Measurements from ENCODE around the gene SGMS1. TPM values are rescaled to one million over a fixed set of nuclear protein-coding genes. Genes with fewer than 3 reads are reported as not detected.

Gene SGMS1
- polyA plus RNA-seq, 1 donor from 2014 or later, result 8.0 TPM

DNA sequence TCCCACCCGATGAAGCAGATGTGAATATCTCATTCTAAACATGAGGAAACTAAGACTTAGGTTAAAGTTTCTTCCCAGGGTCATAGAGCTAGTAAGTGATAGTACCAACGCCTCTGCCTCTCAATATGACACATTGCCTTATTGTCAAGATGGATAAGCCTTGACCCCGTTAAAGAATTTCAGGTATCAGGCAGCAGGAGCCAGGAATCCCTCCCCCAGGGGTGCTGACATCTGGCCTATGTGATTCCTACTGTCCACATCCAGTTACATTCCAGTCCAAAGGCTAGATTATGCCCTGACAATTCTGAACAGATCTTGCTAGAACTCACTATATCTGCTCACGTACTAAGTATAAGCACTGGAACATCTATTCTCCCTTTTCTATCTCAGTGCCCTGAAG lies 314.4 kb downstream of the SGMS1 start:
- no peak overlapping the region for H3K4me2 ChIP-seq (ENCODE audit: low read length)
- H3K4me3 ChIP-seq (ENCODE audit: low read length), result no peak overlapping the region
- TF ChIP-seq POLR2AphosphoS5 (IDR thresholded peaks at IDR 0.05) (no peak), CTCF (IDR thresholded peaks at IDR 0.05; ENCODE audit: poor library complexity, severe bottlenecking) (no peak), EZH2 (IDR thresholded peaks at IDR 0.05; ENCODE audit: borderline replicate concordance, insufficient read depth, low read length, poor library complexity, severe bottlenecking) (no peak), RAD21 (conservative IDR thresholded peaks at IDR 0.05) (no peak), EP300 (conservative IDR thresholded peaks at IDR 0.05; ENCODE audit: poor library complexity, severe bottlenecking) (no peak), MXI1 (conservative IDR thresholded peaks at IDR 0.05; ENCODE audit: poor library complexity, severe bottlenecking) (no peak), TAF1 (IDR thresholded peaks at IDR 0.05; ENCODE audit: low read depth) (no peak), SMC3 (conservative IDR thresholded peaks at IDR 0.05; ENCODE audit: poor library complexity) (no peak)
- TF ChIP-seq, protein P1, sequence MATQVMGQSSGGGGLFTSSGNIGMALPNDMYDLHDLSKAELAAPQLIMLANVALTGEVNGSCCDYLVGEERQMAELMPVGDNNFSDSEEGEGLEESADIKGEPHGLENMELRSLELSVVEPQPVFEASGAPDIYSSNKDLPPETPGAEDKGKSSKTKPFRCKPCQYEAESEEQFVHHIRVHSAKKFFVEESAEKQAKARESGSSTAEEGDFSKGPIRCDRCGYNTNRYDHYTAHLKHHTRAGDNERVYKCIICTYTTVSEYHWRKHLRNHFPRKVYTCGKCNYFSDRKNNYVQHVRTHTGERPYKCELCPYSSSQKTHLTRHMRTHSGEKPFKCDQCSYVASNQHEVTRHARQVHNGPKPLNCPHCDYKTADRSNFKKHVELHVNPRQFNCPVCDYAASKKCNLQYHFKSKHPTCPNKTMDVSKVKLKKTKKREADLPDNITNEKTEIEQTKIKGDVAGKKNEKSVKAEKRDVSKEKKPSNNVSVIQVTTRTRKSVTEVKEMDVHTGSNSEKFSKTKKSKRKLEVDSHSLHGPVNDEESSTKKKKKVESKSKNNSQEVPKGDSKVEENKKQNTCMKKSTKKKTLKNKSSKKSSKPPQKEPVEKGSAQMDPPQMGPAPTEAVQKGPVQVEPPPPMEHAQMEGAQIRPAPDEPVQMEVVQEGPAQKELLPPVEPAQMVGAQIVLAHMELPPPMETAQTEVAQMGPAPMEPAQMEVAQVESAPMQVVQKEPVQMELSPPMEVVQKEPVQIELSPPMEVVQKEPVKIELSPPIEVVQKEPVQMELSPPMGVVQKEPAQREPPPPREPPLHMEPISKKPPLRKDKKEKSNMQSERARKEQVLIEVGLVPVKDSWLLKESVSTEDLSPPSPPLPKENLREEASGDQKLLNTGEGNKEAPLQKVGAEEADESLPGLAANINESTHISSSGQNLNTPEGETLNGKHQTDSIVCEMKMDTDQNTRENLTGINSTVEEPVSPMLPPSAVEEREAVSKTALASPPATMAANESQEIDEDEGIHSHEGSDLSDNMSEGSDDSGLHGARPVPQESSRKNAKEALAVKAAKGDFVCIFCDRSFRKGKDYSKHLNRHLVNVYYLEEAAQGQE (IDR thresholded peaks at IDR 0.05; ENCODE audit: borderline replicate concordance), result no peak
- no peaks in the 10 kb centered on the region for H3K9me3 ChIP-seq (ENCODE audit: low read length)
- no peak overlapping the region for H3K27ac ChIP-seq (ENCODE audit: low read length)
- H3K27me3 ChIP-seq (ENCODE audit: insufficient read depth, low read depth, low read length), result no peaks in the 10 kb centered on the region
- no peaks in the 10 kb centered on the region for H3K79me2 ChIP-seq (replicated peaks; ENCODE audit: insufficient read depth, low read length)
- H3K9ac ChIP-seq (ENCODE audit: low read length), result no peak overlapping the region
- no peaks in the 10 kb centered on the region for H3K9me2 ChIP-seq (ENCODE audit: insufficient read depth, low read length)
- H3F3A ChIP-seq (ENCODE audit: insufficient read depth, low read length, poor library complexity, severe bottlenecking), result no peaks in the 10 kb centered on the region
- H2AFZ ChIP-seq (ENCODE audit: low read depth, low read length), result no peak overlapping the region
- H4K20me1 ChIP-seq (ENCODE audit: insufficient read depth), result no peaks in the 10 kb centered on the region
- H3K36me3 ChIP-seq (ENCODE audit: insufficient read depth, low read length), result no peaks in the 10 kb centered on the region

DNA sequence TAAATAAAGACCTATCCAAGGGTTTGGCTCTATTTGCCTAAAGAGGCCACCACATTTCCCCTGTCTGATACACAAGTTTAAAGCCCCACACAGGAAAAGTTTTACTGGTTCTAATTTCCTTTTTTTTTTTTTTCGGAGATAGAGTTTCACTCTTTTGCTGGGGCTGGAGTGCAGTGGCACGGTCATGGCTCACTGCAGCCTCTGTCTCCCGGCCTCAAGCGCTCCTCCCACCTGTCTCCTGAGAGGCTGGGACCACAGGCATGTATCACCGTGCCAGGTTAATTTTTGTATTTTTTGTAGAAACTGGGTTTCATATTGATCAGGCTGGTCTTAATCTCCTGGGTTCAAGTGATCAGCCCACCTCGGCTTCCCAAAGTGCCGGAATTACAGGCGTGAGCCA lies 319.1 kb downstream of the SGMS1 start:
- TF ChIP-seq EZH2 (IDR thresholded peaks at IDR 0.05; ENCODE audit: borderline replicate concordance, insufficient read depth, low read length, poor library complexity, severe bottlenecking), result no peak
- TF ChIP-seq RAD21 (conservative IDR thresholded peaks at IDR 0.05), result no peak
- TF ChIP-seq, protein P1 (IDR thresholded peaks at IDR 0.05; ENCODE audit: borderline replicate concordance), result no peak
- TF ChIP-seq TAF1 (IDR thresholded peaks at IDR 0.05; ENCODE audit: low read depth), result no peak
- H2AFZ ChIP-seq (ENCODE audit: low read depth, low read length), result no peak overlapping the region
- no peak overlapping the region for H3K9ac ChIP-seq (ENCODE audit: low read length)
- no peak overlapping the region for H3K27ac ChIP-seq (ENCODE audit: low read length)
- H3F3A ChIP-seq (ENCODE audit: insufficient read depth, low read length, poor library complexity, severe bottlenecking), result no peaks in the 10 kb centered on the region
- no peaks in the 10 kb centered on the region for H3K79me2 ChIP-seq (replicated peaks; ENCODE audit: insufficient read depth, low read length)
- H3K9me3 ChIP-seq (ENCODE audit: low read length), result no peaks in the 10 kb centered on the region
- no peak overlapping the region for H3K4me3 ChIP-seq (ENCODE audit: low read length)
- no peaks in the 10 kb centered on the region for H3K36me3 ChIP-seq (ENCODE audit: insufficient read depth, low read length)
- H3K27me3 ChIP-seq (ENCODE audit: insufficient read depth, low read depth, low read length), result no peaks in the 10 kb centered on the region
- no peaks in the 10 kb centered on the region for H4K20me1 ChIP-seq (ENCODE audit: insufficient read depth)
- H3K9me2 ChIP-seq (ENCODE audit: insufficient read depth, low read length), result no peaks in the 10 kb centered on the region
- H3K4me2 ChIP-seq (ENCODE audit: low read length), result no peak overlapping the region

All from neural cell (in vitro differentiated cells).